Choroid plexus epithelial cell (primary cell): ENCODE data around the gene B4GALT6.

Experiments
- DNase-seq: peaks from one replicate; pipeline ENCODE4 v3.0.0-alpha.2; 2010; ENCODE audit warnings: low read depth
- H3K4me3 ChIP-seq: 2 replicates; pipeline ENCODE4 v1.5.1; 2011; ENCODE audit warnings: low read depth, mild to moderate bottlenecking, control low read depth, low read length, moderate library complexity
- CTCF ChIP-seq: conservative IDR thresholded peaks from 2 replicates; pipeline ENCODE4 v1.5.1; 2011; ENCODE audit warnings: low read depth, mild to moderate bottlenecking, control low read depth, inconsistent platforms, low read length, moderate library complexity

The B4GALT6 gene

GRCh38 chr18:31647127-31647753 is 37.1 kb downstream of the B4GALT6 start:
- DNase-seq, result no peak
- no peak for TF ChIP-seq CTCF
- H3K4me3 ChIP-seq, result no peak overlapping the region

- H3K4me3 ChIP-seq, result no peak overlapping the region
- no peak for DNase-seq
Measured at GRCh38 chr18:31646332-31647126, 37.9 kb downstream of the B4GALT6 start.

GRCh38 chr18:31645411-31645810 is 39.0 kb downstream of the B4GALT6 start:
- no peak overlapping the region for H3K4me3 ChIP-seq
- no peak for DNase-seq
- TF ChIP-seq CTCF, result no peak

More at GRCh38 chr18:31646332-31647126, 37.9 kb downstream of the B4GALT6 start:
- no peak for TF ChIP-seq CTCF

GRCh38 chr18:31643003-31643402 is 41.4 kb downstream of the B4GALT6 start:
- peak; percentile 51 for DNase-seq
- no peak overlapping the region for H3K4me3 ChIP-seq

GRCh38 chr18:31637445-31637844 is 46.9 kb downstream of the B4GALT6 start:
- TF ChIP-seq CTCF, result no peak
- DNase-seq, result no peak
- no peak overlapping the region for H3K4me3 ChIP-seq

More at GRCh38 chr18:31643003-31643402, 41.4 kb downstream of the B4GALT6 start:
- no peak for TF ChIP-seq CTCF

GRCh38 chr18:31636387-31636786 is 48.0 kb downstream of the B4GALT6 start:
- TF ChIP-seq CTCF, result no peak

More at GRCh38 chr18:31636387-31636786, 48.0 kb downstream of the B4GALT6 start:
- no peak overlapping the region for H3K4me3 ChIP-seq
- no peak for DNase-seq
